Pancreas (tissue), 10 donors: Measurements from ENCODE around the gene CCDC150. TPM values are rescaled to one million over a fixed set of nuclear protein-coding genes. Genes with fewer than 3 reads are reported as not detected.

Experiments
- ATAC-seq, 4 donors: fragments of 200-7000 bp; cut with Tn5 transposase; one replicate each; pipeline versions ENCODE4 v1.8.0 to v1.9.1; 2020; ENCODE audit warnings: mild to moderate bottlenecking in 4 of 4, moderate library complexity in 4 of 4
- DNase-seq, 6 donors: peaks; one replicate each; pipeline ENCODE4 v3.0.0-alpha.2; 2020
- FAIRE-seq: peaks from 2 replicates; lab custom pipeline; 2012; peaks lifted over from hg19 to GRCh38; lab: Jason Lieb, UNC
- H3K27ac ChIP-seq, 4 donors: fragments of 200-600 bp; sonication (generic); 1 replicate in 3 of 4; 2 replicates in 1 of 4; pipeline versions ENCODE4 v1.5.0 to v1.8.0; 2020
- H3K27me3 ChIP-seq, 4 donors: fragments of 200-600 bp; one replicate each; pipeline ENCODE4 v1.8.0; 2021
- H3K36me3 ChIP-seq, 3 donors: fragments of 200-600 bp; sonication (generic) in 1 of 3; one replicate each; pipeline versions ENCODE4 v1.5.0 to v1.8.0; 2020 to 2021
- H3K4me1 ChIP-seq, 3 donors: fragments of 200-600 bp; one replicate each; pipeline ENCODE4 v1.8.0; 2021
- H3K4me3 ChIP-seq, 4 donors: fragments of 200-600 bp; sonication (generic) in 2 of 4; one replicate each; pipeline versions ENCODE4 v1.5.0 to v1.8.0; 2020 to 2021
- H3K9me3 ChIP-seq, 4 donors: fragments of 200-600 bp; one replicate each; pipeline ENCODE4 v1.8.0; 2021
- WGBS, 2 donors: extraction: QIAGEN DNeasy Blood & Tissue Kit; methylation state at CpG; one replicate each; pipeline ENCODE4 v1.1.7; 2013; 5-methylcytosine and 5-hydroxymethylcytosine counted together
- intact Hi-C, 3 donors: fragments of 100-400 bp; cut with DNase I; formaldehyde crosslinking; loops; one replicate each; pipeline versions ENCODE4 v1.11.1 to v1.14.2; 2022
- polyA plus RNA-seq, 2 donors: library from polyadenylated mRNA; stranded (reverse); fragments of 200-250 nt; gene quantifications; one replicate each; pipeline ENCODE4 v1.2.3, GENCODE V29; 2013
- total RNA-seq, 6 donors: library from RNA; stranded (reverse); fragmentation: NEBNext Ultra II Directional in 4 of 6; extraction: Animal tissue kit (Norgen Biotek cat#: 25700) in 4 of 6; gene quantifications; one replicate each; pipeline versions ENCODE4 v1.2.1 to v1.2.4, GENCODE V29; 2021 to 2023
- TF ChIP-seq, protein P1 (sequence below), 4 donors: fragments of 200-600 bp; sonication (generic) in 3 of 4; IDR thresholded peaks; one replicate each; pipeline versions ENCODE4 v1.5.0 to v1.8.0; 2021; ENCODE audit warnings: antibody characterized with exemption in 4 of 4
- donor health status: healthy with polysubstance abuse.
- donor health status: DM: no; HTN: no; CAD: no; lungs with moderate emphysema.
- donor health status: DM: no; HTN: no; CAD: no.
- donor health status: control.
- donor health status: control.
- donor health status: Bipolar disorder and iron deficiency.
- donor health status: DM: yes; HTN: yes; CAD: no.
- donor health status: DM: no; HTN: no; CAD: no.
- donor health status: DM: no; HTN: no; CAD: no.
- donor health status: DM: yes; HTN: yes; CAD: no.

The CCDC150 gene
- total and polyA plus RNA-seq, 8 donors: 0.26 to 1.4 (median 0.60) TPM; not detected in 1

DNA sequence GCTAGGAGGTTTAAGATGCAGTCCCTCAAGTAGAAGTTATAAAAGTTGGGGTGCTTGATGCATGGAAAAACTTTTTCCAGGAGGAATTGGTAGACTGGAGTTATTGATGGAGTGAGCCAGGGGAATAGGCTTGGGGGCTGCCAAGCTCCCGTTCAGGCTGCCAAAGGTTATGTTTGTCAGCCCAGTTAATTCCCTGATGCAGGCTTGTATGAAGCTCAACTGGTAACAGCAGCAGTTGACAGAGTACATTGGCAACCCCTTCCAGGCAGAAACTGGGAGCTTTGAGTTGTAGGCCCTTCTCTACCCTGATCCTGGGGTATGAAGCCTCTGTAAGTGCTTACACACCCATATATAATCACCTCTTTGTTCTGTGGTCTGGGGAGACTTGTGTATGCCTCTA, 16.2 kb downstream of the CCDC150 start:
- FAIRE-seq (no peak), ATAC-seq (no peak), DNase-seq (no peak)
- WGBS, 2 donors: 35 to 38% methylated on average over 1 of the region's 1 CpG
- H3K27ac ChIP-seq: no peak overlapping the region
- no peaks in the 10 kb centered on the region for H3K27me3 ChIP-seq
- H3K9me3 ChIP-seq: no peaks in the 10 kb centered on the region
- no peak overlapping the region for H3K4me3 ChIP-seq
- H3K36me3 ChIP-seq: no peaks in the 10 kb centered on the region
- intact Hi-C loops: no loop called here
- TF ChIP-seq, protein P1, sequence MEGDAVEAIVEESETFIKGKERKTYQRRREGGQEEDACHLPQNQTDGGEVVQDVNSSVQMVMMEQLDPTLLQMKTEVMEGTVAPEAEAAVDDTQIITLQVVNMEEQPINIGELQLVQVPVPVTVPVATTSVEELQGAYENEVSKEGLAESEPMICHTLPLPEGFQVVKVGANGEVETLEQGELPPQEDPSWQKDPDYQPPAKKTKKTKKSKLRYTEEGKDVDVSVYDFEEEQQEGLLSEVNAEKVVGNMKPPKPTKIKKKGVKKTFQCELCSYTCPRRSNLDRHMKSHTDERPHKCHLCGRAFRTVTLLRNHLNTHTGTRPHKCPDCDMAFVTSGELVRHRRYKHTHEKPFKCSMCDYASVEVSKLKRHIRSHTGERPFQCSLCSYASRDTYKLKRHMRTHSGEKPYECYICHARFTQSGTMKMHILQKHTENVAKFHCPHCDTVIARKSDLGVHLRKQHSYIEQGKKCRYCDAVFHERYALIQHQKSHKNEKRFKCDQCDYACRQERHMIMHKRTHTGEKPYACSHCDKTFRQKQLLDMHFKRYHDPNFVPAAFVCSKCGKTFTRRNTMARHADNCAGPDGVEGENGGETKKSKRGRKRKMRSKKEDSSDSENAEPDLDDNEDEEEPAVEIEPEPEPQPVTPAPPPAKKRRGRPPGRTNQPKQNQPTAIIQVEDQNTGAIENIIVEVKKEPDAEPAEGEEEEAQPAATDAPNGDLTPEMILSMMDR (IDR thresholded peaks at IDR 0.05): no peak
- H3K4me1 ChIP-seq: no peaks in the 10 kb centered on the region

DNA sequence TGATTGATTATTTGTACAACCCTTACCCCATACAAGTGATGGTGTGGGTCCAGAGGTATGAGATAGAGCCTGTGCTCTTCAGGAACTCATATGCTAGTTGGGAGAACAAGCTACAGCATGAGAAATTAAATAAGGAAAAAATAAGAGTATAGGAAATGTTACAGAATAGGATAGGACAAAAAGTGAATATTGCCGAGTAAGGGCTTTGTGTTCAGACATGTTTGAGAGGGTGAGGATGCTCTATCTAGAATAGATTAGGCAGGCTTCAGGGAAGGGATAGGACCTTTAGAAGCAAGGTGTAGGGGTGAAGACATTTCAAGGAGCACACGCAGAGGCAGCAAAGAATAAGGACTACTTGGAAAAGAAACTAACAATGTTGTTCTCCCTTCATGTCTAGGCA, 17.8 kb downstream of the CCDC150 start:
- no peaks in the 10 kb centered on the region for H3K36me3 ChIP-seq
- no peak for DNase-seq
- no peak overlapping the region for H3K4me3 ChIP-seq
- H3K4me1 ChIP-seq: no peaks in the 10 kb centered on the region
- intact Hi-C loops: no loop called here
- TF ChIP-seq, protein P1 (IDR thresholded peaks at IDR 0.05): no peak
- no peaks in the 10 kb centered on the region for H3K9me3 ChIP-seq
- ATAC-seq: no peak
- FAIRE-seq: no peak
- no peaks in the 10 kb centered on the region for H3K27me3 ChIP-seq
- 89% methylated on average over 2 of the region's 2 CpGs for WGBS, 2 donors
- H3K27ac ChIP-seq: no peak overlapping the region

DNA sequence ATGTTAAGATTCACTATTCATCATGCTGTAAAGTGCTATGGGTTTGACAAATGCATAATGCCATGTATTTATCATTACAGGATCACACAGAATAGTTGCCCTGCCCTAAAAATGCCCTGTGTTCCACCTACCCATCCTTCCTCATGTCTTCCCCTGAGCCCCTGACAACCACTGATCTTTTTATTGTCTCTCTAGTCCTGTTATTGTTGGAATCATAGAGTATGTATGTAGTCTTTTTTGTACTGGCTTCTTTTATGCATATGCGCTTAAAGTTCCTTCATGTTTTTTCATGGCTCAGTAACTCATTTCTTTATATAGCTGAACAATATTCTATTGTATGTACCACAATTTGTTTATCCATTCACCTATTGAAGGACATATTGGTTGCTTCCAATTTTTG, 20.3 kb downstream of the CCDC150 start:
- FAIRE-seq: no peak
- no peak for ATAC-seq
- H3K9me3 ChIP-seq: no peaks in the 10 kb centered on the region
- TF ChIP-seq, protein P1 (IDR thresholded peaks at IDR 0.05): no peak
- H3K27ac ChIP-seq: no peak overlapping the region
- no peaks in the 10 kb centered on the region for H3K4me1 ChIP-seq
- H3K36me3 ChIP-seq: no peaks in the 10 kb centered on the region
- no peak overlapping the region for H3K4me3 ChIP-seq
- intact Hi-C loops: no loop called here
- H3K27me3 ChIP-seq: no peaks in the 10 kb centered on the region
- DNase-seq: no peak
- 97 to 100% methylated on average over 1 of the region's 1 CpG for WGBS, 2 donors

- Histone ChIP-seq H3K36me3 (no peaks in the 10 kb centered on the region), H3K4me3 (no peak overlapping the region), H3K27ac (no peak overlapping the region), H3K4me1 (no peaks in the 10 kb centered on the region), H3K27me3 (no peaks in the 10 kb centered on the region), H3K9me3 (no peaks in the 10 kb centered on the region)
- 87 to 88% methylated on average over 3 of the region's 3 CpGs for WGBS, 2 donors
- intact Hi-C loops: no loop called here
- DNase-seq: no peak
- FAIRE-seq: no peak
- TF ChIP-seq, protein P1 (IDR thresholded peaks at IDR 0.05): no peak
- ATAC-seq: no peak
These were observed 20.7 kb downstream of the CCDC150 start for GRCh38 chr2:196660244-196660643.

GRCh38 chr2:196670342-196670741, 30.8 kb downstream of the CCDC150 start:
- TF ChIP-seq, protein P1 (IDR thresholded peaks at IDR 0.05): no peak
- no peak overlapping the region for H3K27ac ChIP-seq
- FAIRE-seq: no peak
- no peak overlapping the region for H3K4me3 ChIP-seq
- H3K9me3 ChIP-seq: no peaks in the 10 kb centered on the region
- H3K27me3 ChIP-seq: no peaks in the 10 kb centered on the region
- intact Hi-C loops: no loop called here
- no peaks in the 10 kb centered on the region for H3K4me1 ChIP-seq
- ATAC-seq: no peak
- no peak for DNase-seq
- H3K36me3 ChIP-seq: no peaks in the 10 kb centered on the region
